Astrocyte (in vitro differentiated cells and primary cell): ENCODE data around the gene SEH1L. TPM values are rescaled to one million over a fixed set of nuclear protein-coding genes. Genes with fewer than 3 reads are reported as not detected.
A peak's percentile ranks its signal among the peaks of the same experiment; 100 is the strongest.
"Not testable (repeated sequence)": the region's sequence is repeated elsewhere in the genome, so short reads cannot be mapped to it uniquely, and the experiment has no call there.

ENCODE experiments used
- DNase-seq: peaks from one replicate; pipeline ENCODE4 v3.0.0-alpha.2; 2010; ENCODE audit warnings: low read depth
- FAIRE-seq: peaks from 2 replicates; lab custom pipeline; 2011; peaks lifted over from hg19 to GRCh38; lab: Jason Lieb, UNC
- H2AFZ ChIP-seq: 2 replicates; pipeline ENCODE4 v1.6.0; 2012; ENCODE audit warnings: low read depth, low read length, inconsistent platforms
- H3K27ac ChIP-seq: 2 replicates; pipeline ENCODE4 v1.5.1; 2011; ENCODE audit warnings: low read depth, low read length, inconsistent platforms
- H3K27me3 ChIP-seq: 2 replicates; pipeline ENCODE4 v1.6.0; 2011; ENCODE audit warnings: low read length, inconsistent platforms; ENCODE audit not compliant: insufficient read depth
- H3K36me3 ChIP-seq: 2 replicates; pipeline ENCODE4 v1.5.1; 2011; ENCODE audit warnings: low read length, inconsistent platforms; ENCODE audit not compliant: insufficient read depth
- H3K4me1 ChIP-seq: 2 replicates; pipeline ENCODE4 v1.5.1; 2011; ENCODE audit warnings: low read length, inconsistent platforms; ENCODE audit not compliant: insufficient read depth
- H3K4me2 ChIP-seq: 2 replicates; pipeline ENCODE4 v1.6.0; 2012; ENCODE audit warnings: low read length, inconsistent platforms
- H3K4me3 ChIP-seq: 2 replicates; pipeline ENCODE4 v1.5.1; 2011; ENCODE audit warnings: low read depth, mild to moderate bottlenecking, low read length, inconsistent platforms; ENCODE audit not compliant: insufficient read depth
- H3K79me2 ChIP-seq: 2 replicates; pipeline ENCODE4 v1.6.0; 2012; ENCODE audit warnings: mild to moderate bottlenecking, low read length, inconsistent platforms; ENCODE audit not compliant: insufficient read depth
- H3K9ac ChIP-seq: 2 replicates; pipeline ENCODE4 v1.6.0; 2012; ENCODE audit warnings: mild to moderate bottlenecking, low read length, inconsistent platforms
- H3K9me3 ChIP-seq: 2 replicates; pipeline ENCODE4 v1.5.1; 2012; ENCODE audit warnings: low read depth, mild to moderate bottlenecking, low read length, inconsistent platforms; ENCODE audit not compliant: insufficient read depth
- H4K20me1 ChIP-seq: 2 replicates; pipeline ENCODE4 v1.6.0; 2012; ENCODE audit warnings: low read length, inconsistent platforms; ENCODE audit not compliant: insufficient read depth
- H3K27ac Mint-ChIP-seq: one replicate; pipeline ENCODE4 v1.8.0; 2021; ENCODE audit warnings: mild to moderate bottlenecking, mixed read lengths; ENCODE audit not compliant: unreplicated experiment
- H3K27me3 Mint-ChIP-seq: one replicate; pipeline ENCODE4 v1.8.0; 2021; ENCODE audit warnings: low read depth, mixed read lengths; ENCODE audit not compliant: unreplicated experiment
- H3K36me3 Mint-ChIP-seq: one replicate; pipeline ENCODE4 v1.8.0; 2021; ENCODE audit warnings: low read depth, mixed read lengths; ENCODE audit not compliant: unreplicated experiment
- H3K4me1 Mint-ChIP-seq: one replicate; pipeline ENCODE4 v1.8.0; 2021; ENCODE audit warnings: low read depth, mixed read lengths; ENCODE audit not compliant: unreplicated experiment
- H3K4me3 Mint-ChIP-seq: one replicate; pipeline ENCODE4 v1.8.0; 2021; ENCODE audit warnings: mild to moderate bottlenecking, moderate library complexity, mixed read lengths; ENCODE audit not compliant: unreplicated experiment
- H3K9me3 Mint-ChIP-seq: one replicate; pipeline ENCODE4 v1.8.0; 2021; ENCODE audit warnings: mild to moderate bottlenecking, mixed read lengths; ENCODE audit not compliant: unreplicated experiment
- EZH2 ChIP-seq: IDR thresholded peaks from 2 replicates; pipeline ENCODE4 v1.6.1; 2012; ENCODE audit warnings: mild to moderate bottlenecking, low read length, inconsistent platforms; ENCODE audit not compliant: insufficient read depth
- total RNA-seq: library from RNA; stranded (reverse); gene quantifications from 2 replicates; pipeline ENCODE4 v1.2.1, GENCODE V29; 2021
- TF ChIP-seq, protein P1 (sequence below): IDR thresholded peaks from 2 replicates; pipeline ENCODE4 v1.5.1; 2011; ENCODE audit warnings: low read depth, mild to moderate bottlenecking, inconsistent platforms, low read length, moderate library complexity; ENCODE audit not compliant: insufficient read depth

SEH1L gene
- total RNA-seq, 1 donor from 2014 or later, result 43.9 TPM

DNA sequence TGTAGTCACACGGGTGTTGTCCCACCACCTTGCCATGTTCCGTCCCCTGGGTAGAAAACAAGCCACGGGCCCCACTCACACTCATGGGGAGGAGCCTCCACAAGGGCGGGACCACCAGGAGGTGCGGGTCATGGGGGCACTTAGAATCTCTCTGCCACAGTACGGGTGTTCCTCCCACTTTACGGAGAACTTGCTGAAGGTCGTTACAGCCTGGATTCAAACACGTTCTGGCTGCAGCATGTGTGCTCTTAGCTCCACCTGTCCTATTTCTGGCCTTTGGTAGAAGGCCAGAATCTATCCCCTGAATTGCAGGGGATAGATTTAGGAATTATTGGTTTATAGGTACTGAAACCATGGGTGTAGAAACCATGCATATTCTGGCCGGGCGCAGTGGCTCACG lies 28.5 kb downstream of the SEH1L start:
- peaks cover 32% of the 10 kb centered on the region for H3K36me3 Mint-ChIP-seq
- no peak for FAIRE-seq

DNA sequence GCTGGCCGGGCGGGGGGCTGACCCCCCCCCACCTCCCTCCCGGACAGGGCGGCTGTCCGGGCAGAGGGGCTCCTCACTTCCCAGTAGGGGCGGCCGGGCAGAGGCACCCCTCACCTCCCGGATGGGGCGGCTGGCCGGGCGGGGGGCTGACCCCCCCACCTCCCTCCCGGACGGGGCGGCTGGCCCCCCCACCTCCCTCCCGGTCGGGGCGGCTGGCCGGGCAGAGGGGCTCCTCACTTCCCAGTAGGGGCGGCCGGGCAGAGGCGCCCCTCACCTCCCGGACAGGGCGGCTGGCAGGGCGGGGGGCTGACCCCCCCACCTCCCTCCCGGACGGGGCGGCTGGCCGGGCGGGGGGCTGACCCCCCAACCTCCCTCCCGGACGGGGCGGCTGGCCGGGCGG lies 32.3 kb downstream of the SEH1L start:
- H3K27me3 ChIP-seq, H3K9me3 Mint-ChIP-seq, H3K4me2 ChIP-seq, DNase-seq, H3K27ac ChIP-seq, H3K9me3 ChIP-seq, H3K79me2 ChIP-seq, H4K20me1 ChIP-seq, H3K27me3 Mint-ChIP-seq, H3K9ac ChIP-seq, H3K4me1 Mint-ChIP-seq, H2AFZ ChIP-seq, H3K4me3 Mint-ChIP-seq, FAIRE-seq, H3K4me3 ChIP-seq, H3K4me1 ChIP-seq, H3K27ac Mint-ChIP-seq: not testable (repeated sequence)
- peaks cover 14% of the 10 kb centered on the region for H3K36me3 ChIP-seq
- H3K36me3 Mint-ChIP-seq, result peaks cover 16% of the 10 kb centered on the region

More for the DNA sequence above, 28.5 kb downstream of the SEH1L start:
- no peaks in the 10 kb centered on the region for H3K9me3 ChIP-seq
- no peak overlapping the region for H3K4me2 ChIP-seq
- H3K9me3 Mint-ChIP-seq, result peaks cover 2% of the 10 kb centered on the region
- peaks cover 2% of the 10 kb centered on the region for H3K4me1 Mint-ChIP-seq
- no peaks in the 10 kb centered on the region for H4K20me1 ChIP-seq
- no peak overlapping the region for H3K27ac ChIP-seq
- H3K4me3 ChIP-seq, result no peak overlapping the region
- TF ChIP-seq EZH2, result no peak
- TF ChIP-seq, protein P1, sequence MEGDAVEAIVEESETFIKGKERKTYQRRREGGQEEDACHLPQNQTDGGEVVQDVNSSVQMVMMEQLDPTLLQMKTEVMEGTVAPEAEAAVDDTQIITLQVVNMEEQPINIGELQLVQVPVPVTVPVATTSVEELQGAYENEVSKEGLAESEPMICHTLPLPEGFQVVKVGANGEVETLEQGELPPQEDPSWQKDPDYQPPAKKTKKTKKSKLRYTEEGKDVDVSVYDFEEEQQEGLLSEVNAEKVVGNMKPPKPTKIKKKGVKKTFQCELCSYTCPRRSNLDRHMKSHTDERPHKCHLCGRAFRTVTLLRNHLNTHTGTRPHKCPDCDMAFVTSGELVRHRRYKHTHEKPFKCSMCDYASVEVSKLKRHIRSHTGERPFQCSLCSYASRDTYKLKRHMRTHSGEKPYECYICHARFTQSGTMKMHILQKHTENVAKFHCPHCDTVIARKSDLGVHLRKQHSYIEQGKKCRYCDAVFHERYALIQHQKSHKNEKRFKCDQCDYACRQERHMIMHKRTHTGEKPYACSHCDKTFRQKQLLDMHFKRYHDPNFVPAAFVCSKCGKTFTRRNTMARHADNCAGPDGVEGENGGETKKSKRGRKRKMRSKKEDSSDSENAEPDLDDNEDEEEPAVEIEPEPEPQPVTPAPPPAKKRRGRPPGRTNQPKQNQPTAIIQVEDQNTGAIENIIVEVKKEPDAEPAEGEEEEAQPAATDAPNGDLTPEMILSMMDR, result no peak
- no peak overlapping the region for H3K27ac Mint-ChIP-seq
- peaks cover 19% of the 10 kb centered on the region for H3K36me3 ChIP-seq
- H3K27me3 ChIP-seq, result no peaks in the 10 kb centered on the region
- H3K4me3 Mint-ChIP-seq, result no peak overlapping the region
- peaks cover 4% of the 10 kb centered on the region for H3K4me1 ChIP-seq
- H3K79me2 ChIP-seq, result peaks cover 8% of the 10 kb centered on the region
- H2AFZ ChIP-seq, result no peak overlapping the region
- H3K27me3 Mint-ChIP-seq, result no peaks in the 10 kb centered on the region
- no peak for DNase-seq
- no peak overlapping the region for H3K9ac ChIP-seq

DNA sequence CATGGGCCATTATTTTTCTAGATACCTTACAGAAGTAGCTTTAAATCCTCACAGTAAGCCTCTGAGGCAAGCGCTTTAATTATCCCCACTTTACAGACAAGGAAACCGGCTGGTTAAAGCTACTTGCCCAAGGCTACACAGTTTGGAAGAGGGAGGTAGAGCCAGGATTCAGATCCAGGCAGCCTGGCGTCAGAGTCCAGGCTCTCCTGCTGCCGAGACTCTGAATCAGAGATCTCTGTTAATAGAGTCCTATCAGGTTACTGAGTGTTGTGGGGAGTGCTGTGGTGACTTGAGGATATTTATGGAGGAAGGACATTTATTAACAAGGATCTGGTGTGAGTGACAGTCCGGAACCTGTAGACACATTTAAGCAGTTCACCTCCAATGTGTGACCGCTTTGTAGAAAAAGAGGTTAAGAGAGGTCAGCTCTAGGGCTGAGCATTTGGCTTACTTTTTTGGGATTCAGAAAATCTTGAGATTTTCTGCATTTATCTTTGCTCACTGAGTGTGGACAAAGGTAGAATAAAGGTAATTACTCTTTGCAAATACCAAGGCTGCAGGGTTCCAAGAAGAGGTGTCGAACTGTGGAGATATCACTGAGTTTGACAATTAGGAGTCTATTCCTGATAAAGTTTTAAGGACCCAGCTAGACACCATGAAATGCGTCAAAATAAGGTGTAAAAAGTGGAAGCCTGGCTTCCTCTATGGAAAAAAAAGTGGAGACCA lies 41.7 kb downstream of the SEH1L start:
- no peak overlapping the region for H3K9ac ChIP-seq
- Mint-ChIP-seq H3K27ac (peak overlapping the region; percentile 42), H3K4me3 (peak overlapping the region; percentile 95), H3K27me3 (no peaks in the 10 kb centered on the region), H3K36me3 (peaks cover 3% of the 10 kb centered on the region), H3K9me3 (no peaks in the 10 kb centered on the region), H3K4me1 (peaks cover 15% of the 10 kb centered on the region)
- H4K20me1 ChIP-seq, result peaks cover 17% of the 10 kb centered on the region
- H3K9me3 ChIP-seq, result no peaks in the 10 kb centered on the region
- peaks cover 7% of the 10 kb centered on the region for H3K36me3 ChIP-seq
- H3K4me2 ChIP-seq, result peak overlapping the region; percentile 99
- TF ChIP-seq EZH2, result no peak
- TF ChIP-seq, protein P1, result no peak
- no peak overlapping the region for H3K4me3 ChIP-seq
- no peak for DNase-seq
- peaks cover 34% of the 10 kb centered on the region for H3K79me2 ChIP-seq
- FAIRE-seq, result no peak
- H3K4me1 ChIP-seq, result peaks cover 14% of the 10 kb centered on the region
- no peak overlapping the region for H2AFZ ChIP-seq
- no peak overlapping the region for H3K27ac ChIP-seq
- no peaks in the 10 kb centered on the region for H3K27me3 ChIP-seq
